Natural killer cell (primary cell): ENCODE measurements around the gene PSMG2. TPM values are rescaled to one million over a fixed set of nuclear protein-coding genes. Genes with fewer than 3 reads are reported as not detected.

Source experiments
- ATAC-seq, 3 donors: fragments of 150-1000 bp in 2 of 3; fragments of 200-7000 bp in 1 of 3; cut with Tn5 transposase; 1 replicate in 1 of 3; 2 replicates in 2 of 3; pipeline ENCODE4 v1.10.0; 2021; ENCODE audit warnings: mild to moderate bottlenecking in 2 of 3, moderate library complexity in 2 of 3
- DNase-seq, 2 donors: peaks; one replicate each; pipeline versions ENCODE4 v3.0.0 to v3.0.0-alpha.2; 2013 to 2021; ENCODE audit warnings: mixed read lengths in 1 of 2
- H3K27ac ChIP-seq: one replicate; pipeline ENCODE4 v1.5.1; 2013; ENCODE audit warnings: mild to moderate bottlenecking, low read length
- H3K27me3 ChIP-seq: one replicate; pipeline ENCODE4 v1.6.1; 2013; ENCODE audit warnings: low read length; ENCODE audit not compliant: control insufficient read depth, insufficient read depth
- H3K36me3 ChIP-seq: one replicate; pipeline ENCODE4 v1.6.1; 2013; ENCODE audit warnings: low read length; ENCODE audit not compliant: control insufficient read depth, insufficient read depth
- H3K4me1 ChIP-seq: one replicate; pipeline ENCODE4 v1.6.1; 2013; ENCODE audit warnings: low read length; ENCODE audit not compliant: control insufficient read depth, insufficient read depth
- H3K4me3 ChIP-seq: one replicate; pipeline ENCODE4 v1.5.1; 2013; ENCODE audit warnings: low read length
- H3K9me3 ChIP-seq: one replicate; pipeline ENCODE4 v1.6.1; 2013; ENCODE audit warnings: low read length; ENCODE audit not compliant: control insufficient read depth, insufficient read depth
- H3K27ac Mint-ChIP-seq, 2 donors: one replicate each; pipeline ENCODE4 v1.8.0; 2022; ENCODE audit warnings: mild to moderate bottlenecking in 2 of 2, mixed read lengths in 2 of 2, moderate library complexity in 1 of 2
- H3K27me3 Mint-ChIP-seq, 2 donors: one replicate each; pipeline ENCODE4 v1.8.0; 2022; ENCODE audit warnings: low read depth in 2 of 2, mixed read lengths in 2 of 2
- H3K36me3 Mint-ChIP-seq: one replicate; pipeline ENCODE4 v1.8.0; 2022; ENCODE audit warnings: mixed read lengths
- H3K4me1 Mint-ChIP-seq, 2 donors: one replicate each; pipeline ENCODE4 v1.8.0; 2022; ENCODE audit warnings: mixed read lengths in 2 of 2
- H3K4me3 Mint-ChIP-seq: one replicate; pipeline ENCODE4 v1.8.0; 2022; ENCODE audit warnings: mild to moderate bottlenecking, moderate library complexity, mixed read lengths
- H3K9me3 Mint-ChIP-seq, 2 donors: one replicate each; pipeline ENCODE4 v1.8.0; 2022; ENCODE audit warnings: mixed read lengths in 2 of 2
- CTCF ChIP-seq: fragments of 200-600 bp; IDR thresholded peaks from one replicate; pipeline ENCODE4 v1.8.0; 2022; ENCODE audit warnings: antibody characterized with exemption
- WGBS: methylation state at CpG from one replicate; pipeline ENCODE4 v1.1.7; 2013; ENCODE audit warnings: missing lambda C conversion rate; ENCODE audit not compliant: insufficient coverage; 5-methylcytosine and 5-hydroxymethylcytosine counted together
- intact Hi-C: fragments of 100-400 bp; cut with micrococcal nuclease; formaldehyde crosslinking; loops from one replicate; pipeline ENCODE4 v1.14.2; 2022
- total RNA-seq, 4 donors: library from RNA; stranded (reverse); fragments of 120-200 nt in 1 of 4; gene quantifications; one replicate each; pipeline versions ENCODE4 v1.2.3 to v1.2.4, GENCODE V29; 2013 to 2022

Gene PSMG2
- total RNA-seq, 3 donors from 2014 or later (not counting 1 experiment from before 2014, with no cell fraction given), result 56.7 to 63.4 (median 62.8) TPM

GRCh38 chr18:12694032-12694431 is 8.8 kb upstream of the PSMG2 start:
- no peaks in the 10 kb centered on the region for H3K4me1 ChIP-seq

GRCh38 chr18:12699747-12700146 is 3.1 kb upstream of the PSMG2 start:
- DNase-seq (no peak), ATAC-seq (no peak)
- H3K4me3 ChIP-seq, result no peak overlapping the region
- peaks cover 10% of the 10 kb centered on the region for H3K36me3 ChIP-seq
- TF ChIP-seq CTCF, result no peak
- Mint-ChIP-seq H3K27me3 (no peaks in the 10 kb centered on the region), H3K4me3 (no peak overlapping the region), H3K9me3 (no peaks in the 10 kb centered on the region), H3K36me3 (no peaks in the 10 kb centered on the region), H3K4me1 (peaks cover 32 to 33% of the 10 kb centered on the region in 2 donors), H3K27ac (no peak overlapping the region)
- peaks cover 20% of the 10 kb centered on the region for H3K4me1 ChIP-seq
- H3K27ac ChIP-seq, result no peak overlapping the region
- H3K9me3 ChIP-seq, result no peaks in the 10 kb centered on the region
- no peaks in the 10 kb centered on the region for H3K27me3 ChIP-seq
- WGBS, result no CpG with 5 or more reads among the region's 2 CpGs
- intact Hi-C loops, result loop anchor here (5.0 kb wide), 1 partner anchor 322 kb away; the partner anchor contains the start of gene AFG3L2

More at GRCh38 chr18:12694032-12694431, 8.8 kb upstream of the PSMG2 start:
- DNase-seq (no peak), ATAC-seq (no peak)
- Histone ChIP-seq H3K27ac (no peak overlapping the region), H3K9me3 (no peaks in the 10 kb centered on the region), H3K36me3 (peaks cover 10% of the 10 kb centered on the region), H3K4me3 (no peak overlapping the region), H3K27me3 (no peaks in the 10 kb centered on the region)
- intact Hi-C loops, result no loop called here
- Mint-ChIP-seq H3K36me3 (no peaks in the 10 kb centered on the region), H3K9me3 (no peaks in the 10 kb centered on the region), H3K27ac (no peak overlapping the region), H3K4me1 (no peaks in the 10 kb centered on the region), H3K4me3 (no peak overlapping the region), H3K27me3 (no peaks in the 10 kb centered on the region)
- no peak for TF ChIP-seq CTCF
- WGBS, result 76% methylated on average over 2 of the region's 2 CpGs

GRCh38 chr18:12701161-12701560 is 1.7 kb upstream of the PSMG2 start:
- Histone ChIP-seq H3K27ac (no peak overlapping the region), H3K9me3 (no peaks in the 10 kb centered on the region), H3K4me1 (peaks cover 20% of the 10 kb centered on the region), H3K4me3 (no peak overlapping the region), H3K27me3 (no peaks in the 10 kb centered on the region), H3K36me3 (peaks cover 12% of the 10 kb centered on the region)
- Mint-ChIP-seq H3K4me1 (peaks cover 41 to 43% of the 10 kb centered on the region in 2 donors), H3K4me3 (peak overlapping the region; percentile 99), H3K27me3 (no peaks in the 10 kb centered on the region), H3K36me3 (no peaks in the 10 kb centered on the region), H3K27ac (peak overlapping the region; percentile 94 to 99), H3K9me3 (no peaks in the 10 kb centered on the region)
- 100% methylated on average over 2 of the region's 3 CpGs for WGBS
- no peak for TF ChIP-seq CTCF
- no peak for ATAC-seq
- intact Hi-C loops, result loop anchor here (5.0 kb wide), 1 partner anchor 324 kb away; the partner anchor contains the start of gene AFG3L2
- no peak for DNase-seq

GRCh38 chr18:12703096-12703567 is 290 bp downstream of the PSMG2 start:
- no peak for DNase-seq
- peak overlapping the region; percentile 99 for H3K4me3 Mint-ChIP-seq
- peaks cover 41 to 48% of the 10 kb centered on the region in 2 donors for H3K4me1 Mint-ChIP-seq
- Histone ChIP-seq H3K4me1 (peaks cover 20% of the 10 kb centered on the region), H3K27ac (peak overlapping the region; percentile 99), H3K36me3 (peaks cover 19% of the 10 kb centered on the region), H3K4me3 (peak overlapping the region; percentile 99), H3K27me3 (no peaks in the 10 kb centered on the region), H3K9me3 (no peaks in the 10 kb centered on the region)
- intact Hi-C loops, result loop anchor here (5.0 kb wide), 1 partner anchor 326 kb away; the partner anchor contains the start of gene AFG3L2
- peak overlapping the region; percentile 94 to 99 for H3K27ac Mint-ChIP-seq
- no peaks in the 10 kb centered on the region for H3K27me3 Mint-ChIP-seq
- no peak for TF ChIP-seq CTCF
- no peaks in the 10 kb centered on the region for H3K36me3 Mint-ChIP-seq
- no peaks in the 10 kb centered on the region for H3K9me3 Mint-ChIP-seq
- 0% methylated on average over 28 of the region's 28 CpGs for WGBS
- peak; percentile 50 to 67 (median 57) for ATAC-seq
